ENCODE data around the gene C6. TPM values are rescaled to one million over a fixed set of nuclear protein-coding genes. Genes with fewer than 3 reads are reported as not detected.

Gene C6
- total and polyA plus RNA-seq, 2 experiments from 2014 or later: not detected

DNA sequence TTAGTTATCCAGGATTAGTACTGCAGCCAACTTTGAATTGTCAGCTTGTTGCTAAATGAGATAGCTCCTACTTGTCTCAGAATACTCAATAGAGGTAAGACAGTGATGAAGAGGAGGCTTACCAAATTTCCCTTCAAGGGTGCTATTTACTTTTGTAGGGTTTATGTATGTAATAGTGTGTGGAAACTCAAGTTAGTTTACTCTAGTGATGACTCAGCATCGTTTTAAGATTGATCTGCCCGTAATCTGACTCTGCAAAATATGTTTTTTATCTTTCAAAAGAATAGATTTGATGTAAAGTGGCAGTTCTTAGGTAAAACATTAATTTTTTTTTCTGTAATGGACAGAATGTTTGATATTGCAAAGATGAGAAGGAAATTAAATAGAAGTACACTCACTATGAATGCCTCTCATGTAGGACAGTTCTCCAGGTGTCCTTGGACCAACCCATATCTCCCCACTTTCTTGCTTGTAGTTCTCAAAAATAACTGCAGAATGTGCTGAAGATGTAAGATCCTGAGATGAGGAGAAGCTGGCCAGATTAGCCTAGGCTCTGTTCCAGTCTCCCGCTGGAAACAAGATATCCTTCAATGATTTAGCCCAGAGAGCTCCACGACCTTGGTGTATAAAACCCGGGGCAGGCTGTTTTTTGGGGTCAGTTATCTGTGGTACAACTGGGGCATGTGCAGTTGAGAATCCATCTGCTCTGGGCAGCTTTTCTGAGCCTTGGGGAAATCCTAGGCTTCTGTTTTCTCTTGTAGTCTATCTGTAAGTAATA, 117.8 kb downstream of the C6 start:
- no peak for DNase-seq
- Histone ChIP-seq H3K9me3 (ENCODE audit: low read depth) (no peaks in the 10 kb centered on the region), H3K27ac (no peak overlapping the region), H3K9ac (no peak overlapping the region), H3K9me2 (ENCODE audit: insufficient read depth) (no peaks in the 10 kb centered on the region), H2AFZ (no peak overlapping the region), H3K4me3 (no peak overlapping the region), H3K36me3 (ENCODE audit: low read depth) (no peaks in the 10 kb centered on the region), H3F3A (ENCODE audit: insufficient read depth) (no peaks in the 10 kb centered on the region), H4K20me1 (ENCODE audit: insufficient read depth) (no peaks in the 10 kb centered on the region), H3K79me2 (ENCODE audit: insufficient read depth) (no peaks in the 10 kb centered on the region), H3K4me1 (ENCODE audit: insufficient read depth) (no peaks in the 10 kb centered on the region), H3K4me2 (ENCODE audit: unreplicated experiment) (no peak overlapping the region), H3K27me3 (replicated peaks; ENCODE audit: insufficient read depth) (no peaks in the 10 kb centered on the region)
- in situ Hi-C loops (cut with MboI): no loop called here
- TF ChIP-seq EZH2 (IDR thresholded peaks at IDR 0.05; ENCODE audit: insufficient read depth, poor library complexity, severe bottlenecking): no peak
- WGBS, 2 experiments (ENCODE audit: low coverage in 1 of 2, low lambda C conversion rate in 2 of 2, missing lambda C conversion rate in 2 of 2): 28 to 41% methylated on average over 5 of the region's 5 CpGs

DNA sequence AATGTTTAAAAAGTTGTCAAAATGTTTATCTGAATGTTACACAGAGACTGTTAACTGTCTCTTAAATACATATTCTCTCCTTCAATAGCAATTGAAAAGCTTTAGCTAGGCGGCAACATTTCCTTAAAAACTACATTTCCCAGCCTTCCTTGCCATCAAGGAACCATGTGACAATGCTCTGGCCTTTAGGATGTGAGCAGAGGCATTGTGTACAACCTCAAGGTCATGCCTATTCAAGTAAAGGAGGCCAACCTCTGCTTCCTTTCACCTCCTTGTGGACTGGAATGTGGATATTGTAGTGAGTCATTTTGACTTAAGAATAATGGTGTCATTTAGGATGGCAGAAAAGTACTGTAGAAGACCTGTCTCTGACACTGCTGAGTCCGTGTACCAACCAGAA, 118.5 kb downstream of the C6 start:
- 39 to 48% methylated on average over 2 of the region's 2 CpGs for WGBS, 2 experiments (ENCODE audit: low coverage in 1 of 2, low lambda C conversion rate in 2 of 2, missing lambda C conversion rate in 2 of 2)
- TF ChIP-seq EZH2phosphoT487 (IDR thresholded peaks at IDR 0.05; ENCODE audit: insufficient read depth, low read depth): no peak
- no peak for TF ChIP-seq EZH2 (IDR thresholded peaks at IDR 0.05; ENCODE audit: insufficient read depth, poor library complexity, severe bottlenecking)
- Histone ChIP-seq H2AFZ (no peak overlapping the region), H4K20me1 (ENCODE audit: insufficient read depth) (no peaks in the 10 kb centered on the region), H3K36me3 (ENCODE audit: low read depth) (no peaks in the 10 kb centered on the region), H3K9me2 (ENCODE audit: insufficient read depth) (no peaks in the 10 kb centered on the region), H3K9ac (no peak overlapping the region), H3K4me3 (no peak overlapping the region), H3K4me2 (ENCODE audit: unreplicated experiment) (no peak overlapping the region), H3K9me3 (ENCODE audit: low read depth) (no peaks in the 10 kb centered on the region), H3K27me3 (replicated peaks; ENCODE audit: insufficient read depth) (no peaks in the 10 kb centered on the region), H3K27ac (no peak overlapping the region), H3K4me1 (ENCODE audit: insufficient read depth) (no peaks in the 10 kb centered on the region), H3F3A (ENCODE audit: insufficient read depth) (no peaks in the 10 kb centered on the region), H3K79me2 (ENCODE audit: insufficient read depth) (no peaks in the 10 kb centered on the region)
- DNase-seq: no peak
- in situ Hi-C loops (cut with MboI): no loop called here

DNA sequence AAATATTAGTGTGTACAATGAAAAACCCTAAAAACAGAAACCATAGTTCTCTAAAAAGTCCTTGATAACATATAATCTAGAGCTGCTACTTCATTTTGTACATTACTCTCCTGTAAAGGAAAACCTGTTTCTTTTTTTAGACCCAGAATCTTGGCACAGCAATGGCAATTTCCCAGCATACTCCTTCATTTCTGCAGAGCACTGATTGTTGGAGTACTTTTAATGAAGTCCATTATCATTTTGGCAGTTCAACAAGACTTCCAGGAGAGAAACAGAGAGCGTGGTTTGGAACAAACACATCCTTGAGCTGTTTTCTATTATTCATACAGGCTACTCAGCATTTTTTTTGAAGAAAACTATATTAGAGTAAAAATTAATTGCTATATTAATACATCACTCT, 119.5 kb downstream of the C6 start:
- H3K4me1 ChIP-seq (ENCODE audit: insufficient read depth): no peaks in the 10 kb centered on the region
- no peaks in the 10 kb centered on the region for H3K27me3 ChIP-seq (replicated peaks; ENCODE audit: insufficient read depth)
- H3K27ac ChIP-seq: no peak overlapping the region
- H3K4me3 ChIP-seq: no peak overlapping the region
- no peaks in the 10 kb centered on the region for H3K79me2 ChIP-seq (ENCODE audit: insufficient read depth)
- H3K9ac ChIP-seq: no peak overlapping the region
- H3K9me3 ChIP-seq (ENCODE audit: low read depth): no peaks in the 10 kb centered on the region
- in situ Hi-C loops (cut with MboI): no loop called here
- no peaks in the 10 kb centered on the region for H4K20me1 ChIP-seq (ENCODE audit: insufficient read depth)
- no peak for DNase-seq
- no peaks in the 10 kb centered on the region for H3K9me2 ChIP-seq (ENCODE audit: insufficient read depth)
- no peak for TF ChIP-seq EZH2 (IDR thresholded peaks at IDR 0.05; ENCODE audit: insufficient read depth, poor library complexity, severe bottlenecking)
- no peak for TF ChIP-seq EZH2phosphoT487 (IDR thresholded peaks at IDR 0.05; ENCODE audit: insufficient read depth, low read depth)
- H3F3A ChIP-seq (ENCODE audit: insufficient read depth): no peaks in the 10 kb centered on the region
- no peak overlapping the region for H3K4me2 ChIP-seq (ENCODE audit: unreplicated experiment)
- H2AFZ ChIP-seq: no peak overlapping the region
- 2 to 21% methylated on average over 1 of the region's 1 CpG for WGBS, 2 experiments (ENCODE audit: low coverage in 1 of 2, low lambda C conversion rate in 2 of 2, missing lambda C conversion rate in 2 of 2)
- H3K36me3 ChIP-seq (ENCODE audit: low read depth): no peaks in the 10 kb centered on the region

Other genes with a start within 250 kb of the C6 start
- gene MROH2B, start 142.2 kb downstream of the C6 start, total RNA-seq (2014; rRNA removed; shearing (Covaris generic)): not detected in 2 replicates
- gene MROH2B, start 142.2 kb downstream of the C6 start, polyA plus RNA-seq (2016; fragmentation: Nextera tagmentation; extraction: Ambion mirVana): not detected in 2 replicates

All from GM23248 (cell line).